Activated naive CD4-positive, alpha-beta T cell treated with anti-CD3 and anti-CD28 coated beads, Interleukin-2, amount 10 ng/mL, durations not matched to agents 7 days and 5 days (primary cell): ENCODE data around the gene KCNMA1.

Experiments used
- CTCF ChIA-PET: fragments of 350-600 bp; sonication (Branson Sonifier 250); formaldehyde crosslinking; loops from one replicate; lab custom pipeline; 2021; ENCODE audit warnings: antibody characterized with exemption; lab: Charles Lee
- DNase-seq: peaks from one replicate; pipeline ENCODE4 v3.0.0-alpha.2; 2020
- H3K27ac Mint-ChIP-seq: one replicate; pipeline ENCODE4 v1.8.0; 2021; ENCODE audit warnings: mild to moderate bottlenecking, moderate library complexity, mixed read lengths
- H3K27me3 Mint-ChIP-seq: one replicate; pipeline ENCODE4 v1.8.0; 2021; ENCODE audit warnings: mild to moderate bottlenecking, mixed read lengths
- H3K36me3 Mint-ChIP-seq: one replicate; pipeline ENCODE4 v1.8.0; 2021; ENCODE audit warnings: mixed read lengths
- H3K4me1 Mint-ChIP-seq: one replicate; pipeline ENCODE4 v1.8.0; 2021; ENCODE audit warnings: mixed read lengths
- H3K4me3 Mint-ChIP-seq: one replicate; pipeline ENCODE4 v1.8.0; 2021; ENCODE audit warnings: mild to moderate bottlenecking, moderate library complexity, mixed read lengths
- H3K9me3 Mint-ChIP-seq: one replicate; pipeline ENCODE4 v1.8.0; 2021; ENCODE audit warnings: mixed read lengths

Gene KCNMA1

GRCh38 chr10:76901701-76902100, 735.9 kb downstream of the KCNMA1 start:
- Mint-ChIP-seq H3K36me3 (no peaks in the 10 kb centered on the region), H3K4me3 (no peak overlapping the region), H3K27me3 (no peaks in the 10 kb centered on the region), H3K27ac (no peak overlapping the region), H3K4me1 (no peaks in the 10 kb centered on the region), H3K9me3 (no peaks in the 10 kb centered on the region)
- CTCF ChIA-PET, result no interaction called here
- DNase-seq, result no peak

DNA sequence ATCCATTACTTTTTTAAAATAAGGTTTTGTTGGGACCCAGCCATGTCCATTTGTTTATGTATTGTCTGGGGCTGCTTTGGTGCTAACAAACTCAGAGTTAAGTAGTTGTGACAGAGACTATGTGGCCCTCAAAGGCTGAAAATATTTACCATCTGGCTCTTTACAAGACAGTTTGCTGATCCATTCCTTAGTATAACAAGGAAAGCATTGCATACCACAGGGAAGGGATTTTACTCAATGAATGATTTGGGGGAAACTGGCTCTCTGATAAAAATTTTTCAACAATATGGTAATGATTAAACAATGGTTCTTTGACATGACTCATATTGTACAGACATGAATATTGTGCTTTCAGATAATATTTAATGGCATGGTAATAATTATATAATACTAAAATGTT, 738.1 kb downstream of the KCNMA1 start:
- Mint-ChIP-seq H3K36me3 (no peaks in the 10 kb centered on the region), H3K9me3 (peaks cover 4% of the 10 kb centered on the region), H3K4me3 (no peak overlapping the region), H3K27me3 (no peaks in the 10 kb centered on the region), H3K4me1 (no peaks in the 10 kb centered on the region), H3K27ac (no peak overlapping the region)
- CTCF ChIA-PET, result no interaction called here
- no peak for DNase-seq

- no peak for DNase-seq
- Mint-ChIP-seq H3K9me3 (peaks cover 4% of the 10 kb centered on the region), H3K27me3 (no peaks in the 10 kb centered on the region), H3K4me1 (no peaks in the 10 kb centered on the region), H3K27ac (no peak overlapping the region), H3K36me3 (no peaks in the 10 kb centered on the region), H3K4me3 (no peak overlapping the region)
- CTCF ChIA-PET, result no interaction called here
These were observed 744.7 kb downstream of the KCNMA1 start for GRCh38 chr10:76892766-76893479.

DNA sequence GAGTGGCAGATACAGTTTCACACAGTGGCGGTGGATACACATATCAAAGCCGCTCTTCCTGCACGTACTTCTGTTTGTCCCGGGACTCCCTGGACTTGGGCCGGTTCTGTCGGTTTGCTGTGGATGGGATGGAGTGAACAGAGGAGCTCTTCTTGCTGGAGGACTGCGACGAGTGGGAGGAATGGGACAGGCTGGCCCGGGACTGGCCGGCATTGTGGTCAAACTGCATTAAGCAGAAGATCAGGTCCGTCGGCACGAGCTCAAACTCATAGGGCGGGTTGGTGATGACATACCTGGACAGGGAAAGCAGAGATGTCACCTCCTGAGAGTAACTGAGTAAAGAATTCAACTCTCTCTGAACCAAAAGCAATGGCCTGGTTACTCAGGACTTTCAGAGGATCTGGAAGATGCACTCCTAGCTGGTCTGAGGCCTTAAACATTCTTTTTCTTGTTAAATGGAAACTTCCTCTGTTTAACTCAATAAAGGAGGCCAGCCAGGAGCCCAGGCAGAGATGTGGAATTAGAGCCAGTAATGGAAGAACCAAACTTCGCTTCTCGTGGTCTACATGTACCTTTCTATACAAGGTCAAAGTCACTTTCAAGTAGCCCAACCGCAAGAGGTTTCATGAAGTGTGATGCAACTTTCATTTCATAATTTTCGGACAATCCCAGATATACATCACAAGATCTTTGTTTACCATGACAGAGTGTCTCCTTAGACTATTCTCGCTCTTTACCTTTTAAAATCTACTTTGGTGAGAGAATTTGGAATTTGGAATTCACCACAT, 750.2 kb downstream of the KCNMA1 start:
- H3K4me3 Mint-ChIP-seq, result no peak overlapping the region
- no peak for DNase-seq
- no peaks in the 10 kb centered on the region for H3K9me3 Mint-ChIP-seq
- no peaks in the 10 kb centered on the region for H3K27me3 Mint-ChIP-seq
- CTCF ChIA-PET, result no interaction called here
- H3K4me1 Mint-ChIP-seq, result no peaks in the 10 kb centered on the region
- no peaks in the 10 kb centered on the region for H3K36me3 Mint-ChIP-seq
- no peak overlapping the region for H3K27ac Mint-ChIP-seq

DNA sequence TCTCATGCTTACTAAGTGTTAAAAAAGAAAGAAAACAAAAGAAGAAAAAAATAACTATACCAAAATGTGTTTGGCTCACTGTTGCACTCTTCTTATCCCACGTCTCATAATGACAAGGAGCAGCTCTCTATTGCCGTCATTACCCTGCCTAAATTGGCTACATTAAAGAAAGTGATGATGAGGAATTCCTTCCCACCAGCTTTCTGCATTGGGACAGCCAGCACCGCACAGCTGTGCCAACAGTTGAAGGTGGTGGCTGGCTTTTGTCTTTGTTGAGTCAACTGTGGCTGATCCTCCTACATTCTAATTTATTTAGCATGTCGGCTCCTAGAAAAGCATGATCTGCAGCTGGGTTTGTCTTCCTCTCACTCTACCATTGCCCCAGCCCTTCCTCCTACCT, 751.8 kb downstream of the KCNMA1 start:
- Mint-ChIP-seq H3K27me3 (no peaks in the 10 kb centered on the region), H3K4me1 (no peaks in the 10 kb centered on the region), H3K9me3 (no peaks in the 10 kb centered on the region), H3K27ac (no peak overlapping the region), H3K36me3 (no peaks in the 10 kb centered on the region), H3K4me3 (no peak overlapping the region)
- DNase-seq, result no peak
- CTCF ChIA-PET, result no interaction called here

DNA sequence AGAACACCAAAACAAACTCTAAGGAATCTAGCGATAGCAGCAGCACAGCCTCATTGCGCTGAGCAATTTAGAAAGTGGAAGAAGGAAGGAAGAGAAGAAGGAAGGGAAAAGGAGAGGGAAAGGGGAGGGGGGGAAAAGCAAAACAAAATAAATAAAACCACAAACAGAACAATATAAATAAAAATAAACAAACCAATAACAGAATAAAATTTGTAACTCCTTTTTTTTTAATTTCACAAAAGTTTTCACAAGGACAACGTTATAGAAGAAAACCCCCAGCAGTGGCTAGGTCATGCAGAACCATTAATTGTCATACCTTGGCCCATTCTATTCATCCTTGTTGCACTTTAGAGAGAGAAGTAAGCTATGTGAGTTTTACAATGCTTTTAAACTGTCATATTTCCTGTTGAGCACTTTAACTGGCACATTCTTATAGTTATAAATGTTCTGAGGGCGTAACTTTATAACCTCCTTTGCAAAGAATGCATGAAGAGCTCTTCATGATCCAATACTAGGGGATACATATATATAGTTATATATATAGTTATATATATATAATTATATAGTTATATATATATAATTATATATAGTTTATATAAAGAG, 752.8 kb downstream of the KCNMA1 start:
- no peaks in the 10 kb centered on the region for H3K9me3 Mint-ChIP-seq
- CTCF ChIA-PET, result interaction anchor here (1.0 kb wide), 1 partner anchor 10 kb away, joined by 3 read pairs; no protein-coding TSS in a partner anchor

GRCh38 chr10:76883596-76883995, 754.0 kb downstream of the KCNMA1 start:
- no peak for DNase-seq
- no peaks in the 10 kb centered on the region for H3K36me3 Mint-ChIP-seq
- H3K9me3 Mint-ChIP-seq, result no peaks in the 10 kb centered on the region
- H3K27me3 Mint-ChIP-seq, result no peaks in the 10 kb centered on the region
- CTCF ChIA-PET, result interaction anchor here (1.0 kb wide), 1 partner anchor 9 kb away, joined by 3 read pairs; no protein-coding TSS in a partner anchor
- H3K27ac Mint-ChIP-seq, result no peak overlapping the region
- H3K4me3 Mint-ChIP-seq, result no peak overlapping the region
- no peaks in the 10 kb centered on the region for H3K4me1 Mint-ChIP-seq

More for the DNA sequence above, 752.8 kb downstream of the KCNMA1 start:
- no peaks in the 10 kb centered on the region for H3K27me3 Mint-ChIP-seq
- H3K4me1 Mint-ChIP-seq, result no peaks in the 10 kb centered on the region
- DNase-seq, result no peak
- no peak overlapping the region for H3K4me3 Mint-ChIP-seq
- H3K36me3 Mint-ChIP-seq, result no peaks in the 10 kb centered on the region
- no peak overlapping the region for H3K27ac Mint-ChIP-seq

DNA sequence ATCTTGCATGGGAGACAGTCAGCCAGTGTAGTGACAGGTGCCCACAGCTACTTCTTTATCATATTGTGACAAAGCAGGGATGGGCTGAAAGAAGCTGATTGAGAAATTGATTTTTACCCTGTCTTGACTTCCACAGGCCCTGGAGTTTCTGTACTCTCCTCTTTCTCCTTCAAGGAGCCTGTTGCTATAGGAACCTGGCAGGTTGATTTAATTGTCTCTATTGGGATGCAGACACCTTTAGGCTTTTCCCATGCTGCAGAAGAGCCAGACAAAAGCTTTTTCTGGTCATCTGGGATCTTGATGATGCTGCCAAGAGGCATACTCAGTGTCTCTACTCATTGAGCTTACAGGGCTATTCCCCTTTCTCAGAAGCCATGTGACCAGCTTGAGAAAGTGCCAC, 754.8 kb downstream of the KCNMA1 start:
- no peaks in the 10 kb centered on the region for H3K9me3 Mint-ChIP-seq
- no peaks in the 10 kb centered on the region for H3K36me3 Mint-ChIP-seq
- DNase-seq, result no peak
- CTCF ChIA-PET, result no interaction called here
- H3K4me3 Mint-ChIP-seq, result no peak overlapping the region
- H3K4me1 Mint-ChIP-seq, result no peaks in the 10 kb centered on the region
- no peaks in the 10 kb centered on the region for H3K27me3 Mint-ChIP-seq
- H3K27ac Mint-ChIP-seq, result no peak overlapping the region

DNA sequence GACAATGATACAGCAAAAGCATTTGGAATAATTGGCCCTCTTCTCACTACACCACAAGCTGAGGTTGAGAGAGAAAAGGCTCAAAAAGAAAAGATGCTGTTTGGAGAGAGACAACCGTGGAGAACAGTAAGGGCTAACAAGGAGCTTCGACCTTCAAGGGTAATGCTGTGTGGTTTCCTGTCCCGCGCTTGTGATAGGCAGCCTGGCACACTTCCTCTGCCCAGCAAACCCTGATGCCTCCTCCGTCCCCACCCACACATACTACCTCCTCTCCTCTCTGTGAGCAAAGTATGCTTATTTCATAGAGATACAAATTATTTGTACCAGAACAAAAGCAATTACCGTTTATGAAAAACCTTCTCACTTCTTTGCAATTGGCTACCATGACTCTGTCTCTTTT, 755.4 kb downstream of the KCNMA1 start:
- DNase-seq, result no peak
- Mint-ChIP-seq H3K4me3 (no peak overlapping the region), H3K9me3 (no peaks in the 10 kb centered on the region), H3K27ac (no peak overlapping the region), H3K36me3 (no peaks in the 10 kb centered on the region), H3K27me3 (no peaks in the 10 kb centered on the region), H3K4me1 (no peaks in the 10 kb centered on the region)
- CTCF ChIA-PET, result no interaction called here

DNA sequence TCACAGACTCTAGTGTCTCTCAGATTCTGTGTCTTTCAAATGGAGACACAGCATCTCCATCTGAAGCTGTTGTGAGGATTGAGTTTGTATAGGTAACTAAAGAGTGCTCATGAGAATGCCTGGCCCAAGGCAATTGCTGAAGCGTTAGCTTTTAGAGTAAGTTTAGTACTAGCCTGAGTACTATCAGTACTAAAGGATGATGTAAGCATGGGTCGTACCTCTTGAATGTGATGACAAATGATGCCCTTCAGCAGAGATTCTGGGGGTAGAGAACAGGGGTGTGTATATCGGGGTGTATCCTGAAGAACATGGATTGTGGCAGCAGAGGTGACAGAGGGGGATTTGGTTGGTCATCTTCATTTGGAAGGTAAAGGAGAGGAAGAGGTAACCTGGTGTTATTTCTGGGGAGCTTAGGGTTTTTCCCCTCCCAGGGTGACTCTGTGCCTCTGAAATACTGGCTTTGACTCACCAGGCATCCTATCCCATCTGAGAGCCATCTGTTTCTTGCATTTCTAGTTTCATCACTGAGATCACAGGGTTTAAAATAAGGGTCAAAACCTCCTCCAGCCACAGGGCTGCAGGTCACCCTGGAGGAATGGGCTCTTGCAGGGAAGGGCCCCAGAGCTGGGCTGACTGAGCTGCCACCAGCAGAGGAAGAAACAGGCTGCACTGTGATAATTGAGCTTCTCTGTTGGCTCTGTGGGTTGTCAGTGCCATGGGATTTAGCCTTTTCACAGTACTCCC, 756.0 kb downstream of the KCNMA1 start:
- Mint-ChIP-seq H3K4me1 (no peaks in the 10 kb centered on the region), H3K4me3 (no peak overlapping the region), H3K27me3 (no peaks in the 10 kb centered on the region), H3K36me3 (no peaks in the 10 kb centered on the region), H3K27ac (no peak overlapping the region), H3K9me3 (no peaks in the 10 kb centered on the region)
- CTCF ChIA-PET, result no interaction called here
- no peak for DNase-seq

- Mint-ChIP-seq H3K4me1 (no peaks in the 10 kb centered on the region), H3K27ac (no peak overlapping the region), H3K4me3 (no peak overlapping the region), H3K36me3 (no peaks in the 10 kb centered on the region), H3K27me3 (no peaks in the 10 kb centered on the region), H3K9me3 (no peaks in the 10 kb centered on the region)
- DNase-seq, result no peak
- CTCF ChIA-PET, result no interaction called here
These were observed 756.7 kb downstream of the KCNMA1 start for GRCh38 chr10:76880931-76881330.

- no peaks in the 10 kb centered on the region for H3K4me1 Mint-ChIP-seq
- CTCF ChIA-PET, result no interaction called here
- no peak overlapping the region for H3K27ac Mint-ChIP-seq
- H3K4me3 Mint-ChIP-seq, result no peak overlapping the region
- DNase-seq, result no peak
- H3K27me3 Mint-ChIP-seq, result no peaks in the 10 kb centered on the region
- no peaks in the 10 kb centered on the region for H3K9me3 Mint-ChIP-seq
- H3K36me3 Mint-ChIP-seq, result no peaks in the 10 kb centered on the region
These were observed 758.3 kb downstream of the KCNMA1 start for GRCh38 chr10:76879116-76879913.

- CTCF ChIA-PET, result no interaction called here
- Mint-ChIP-seq H3K9me3 (no peaks in the 10 kb centered on the region), H3K27ac (no peak overlapping the region), H3K4me3 (no peak overlapping the region), H3K4me1 (no peaks in the 10 kb centered on the region), H3K36me3 (no peaks in the 10 kb centered on the region), H3K27me3 (no peaks in the 10 kb centered on the region)
- DNase-seq, result no peak
These were observed 759.1 kb downstream of the KCNMA1 start for GRCh38 chr10:76878514-76878913.
